H9 (cell line): ENCODE data around the gene ZFPM1. TPM values are rescaled to one million over a fixed set of nuclear protein-coding genes. Genes with fewer than 3 reads are reported as not detected.

Experiments
- DNase-seq: peaks from one replicate; pipeline ENCODE4 v3.0.0-alpha.2; 2017
- H2AFZ ChIP-seq: one replicate; pipeline ENCODE4 v1.6.1; 2013; ENCODE audit warnings: mild to moderate bottlenecking, low read length, control low read depth, moderate library complexity
- H2AK5ac ChIP-seq: 2 replicates; pipeline ENCODE4 v1.6.1; 2013; ENCODE audit warnings: low read length, control low read depth, mixed read lengths; ENCODE audit not compliant: insufficient read length
- H2BK120ac ChIP-seq: one replicate; pipeline ENCODE4 v1.6.1; 2013; ENCODE audit warnings: low read depth, mild to moderate bottlenecking, low read length, control low read depth, inconsistent platforms; ENCODE audit not compliant: poor library complexity, severe bottlenecking
- H2BK12ac ChIP-seq: 2 replicates; pipeline ENCODE4 v1.6.1; 2013; ENCODE audit warnings: low read length, control low read depth, mixed read lengths, low read depth; ENCODE audit not compliant: insufficient read length
- H2BK15ac ChIP-seq: 2 replicates; pipeline ENCODE4 v1.6.1; 2013; ENCODE audit warnings: low read depth, low read length, control low read depth
- H2BK20ac ChIP-seq: one replicate; pipeline ENCODE4 v1.6.1; 2013; ENCODE audit warnings: low read depth, mild to moderate bottlenecking, low read length, control low read depth, inconsistent platforms; ENCODE audit not compliant: poor library complexity, severe bottlenecking
- H2BK5ac ChIP-seq: 2 replicates; pipeline ENCODE4 v1.6.1; 2013; ENCODE audit warnings: low read length, control low read depth, mixed read lengths; ENCODE audit not compliant: insufficient read length
- H3K14ac ChIP-seq: 2 replicates; pipeline ENCODE4 v1.6.1; 2013; ENCODE audit warnings: low read length, control low read depth; ENCODE audit not compliant: insufficient read depth
- H3K18ac ChIP-seq: 2 replicates; pipeline ENCODE4 v1.6.1; 2013; ENCODE audit warnings: low read depth, mild to moderate bottlenecking, mixed read lengths, low read length, control low read depth; ENCODE audit not compliant: insufficient read length
- H3K23ac ChIP-seq: 2 replicates; pipeline ENCODE4 v1.6.1; 2013; ENCODE audit warnings: low read length, control low read depth, mixed read lengths, low read depth; ENCODE audit not compliant: insufficient read length
- H3K23me2 ChIP-seq: 2 replicates; pipeline ENCODE4 v1.6.1; 2013; ENCODE audit warnings: low read depth, mild to moderate bottlenecking, mixed read lengths, low read length, control low read depth; ENCODE audit not compliant: insufficient read length, poor library complexity, severe bottlenecking
- H3K27ac ChIP-seq: 2 replicates; pipeline ENCODE4 v1.5.1; 2013; ENCODE audit warnings: low read length, control low read depth, mixed read lengths, low read depth; ENCODE audit not compliant: insufficient read length
- H3K27me3 ChIP-seq: 2 replicates; pipeline ENCODE4 v1.6.1; 2013; ENCODE audit warnings: low read length, control low read depth, inconsistent platforms; ENCODE audit not compliant: insufficient read depth
- H3K4ac ChIP-seq: 2 replicates; pipeline ENCODE4 v1.6.1; 2013; ENCODE audit warnings: low read depth, mild to moderate bottlenecking, control low read depth, inconsistent platforms, low read length, moderate library complexity
- H3K4me1 ChIP-seq: 2 replicates; pipeline ENCODE4 v1.6.1; 2013; ENCODE audit warnings: low read length, control low read depth, inconsistent platforms; ENCODE audit not compliant: insufficient read depth
- H3K4me2 ChIP-seq: 2 replicates; pipeline ENCODE4 v1.6.1; 2013; ENCODE audit warnings: low read length, control low read depth, mixed read lengths; ENCODE audit not compliant: insufficient read length, insufficient read depth
- H3K56ac ChIP-seq: 2 replicates; pipeline ENCODE4 v1.6.1; 2013; ENCODE audit warnings: low read depth, mild to moderate bottlenecking, mixed read lengths, low read length, control low read depth; ENCODE audit not compliant: insufficient read length
- H3K79me1 ChIP-seq: 2 replicates; pipeline ENCODE4 v1.6.1; 2013; ENCODE audit warnings: low read depth, mild to moderate bottlenecking, moderate library complexity, low read length, control low read depth, inconsistent platforms; ENCODE audit not compliant: insufficient read depth, poor library complexity, severe bottlenecking
- H3K79me2 ChIP-seq: 2 replicates; pipeline ENCODE4 v1.6.1; 2013; ENCODE audit warnings: low read length, control low read depth, inconsistent platforms; ENCODE audit not compliant: insufficient read depth
- H3K9ac ChIP-seq: 2 replicates; pipeline ENCODE4 v1.6.1; 2013; ENCODE audit warnings: low read length, control low read depth, mixed read lengths; ENCODE audit not compliant: insufficient read length; ENCODE audit errors: extremely low read depth
- H3K9me3 ChIP-seq: one replicate; pipeline ENCODE4 v1.6.1; 2013; ENCODE audit warnings: low read depth, low read length, inconsistent platforms; ENCODE audit not compliant: control insufficient read depth
- H3T11ph ChIP-seq: one replicate; pipeline ENCODE4 v1.6.1; 2013; ENCODE audit warnings: mild to moderate bottlenecking, low read length, control low read depth, inconsistent platforms
- H4K20me1 ChIP-seq: one replicate; pipeline ENCODE4 v1.6.1; 2013; ENCODE audit not compliant: control insufficient read depth, insufficient read length, insufficient read depth
- H4K5ac ChIP-seq: 2 replicates; pipeline ENCODE4 v1.6.1; 2013; ENCODE audit warnings: low read depth, mild to moderate bottlenecking, mixed read lengths, low read length, control low read depth; ENCODE audit not compliant: insufficient read length
- H4K8ac ChIP-seq: replicated peaks from 2 replicates; pipeline ENCODE4 v1.6.1; 2013; ENCODE audit warnings: low read length, control low read depth, mixed read lengths, low read depth; ENCODE audit not compliant: insufficient read length
- H4K91ac ChIP-seq: 2 replicates; pipeline ENCODE4 v1.6.1; 2013; ENCODE audit warnings: low read depth, mild to moderate bottlenecking, moderate library complexity, mixed read lengths, low read length, control low read depth; ENCODE audit not compliant: insufficient read length
- H3K27ac Mint-ChIP-seq, 3 experiments: 2 replicates in 2 of 3; 3 replicates in 1 of 3; pipeline ENCODE4 v1.8.0; 2020 to 2021; ENCODE audit warnings: mixed read lengths in 3 of 3, mild to moderate bottlenecking in 1 of 3, moderate library complexity in 1 of 3
- H3K27me3 Mint-ChIP-seq: 2 replicates; pipeline ENCODE4 v1.8.0; 2021; ENCODE audit warnings: low read depth, mild to moderate bottlenecking, moderate library complexity, mixed read lengths
- H3K36me3 Mint-ChIP-seq, 3 experiments: 2 replicates in 2 of 3; 3 replicates in 1 of 3; pipeline ENCODE4 v1.8.0; 2020 to 2021; ENCODE audit warnings: low read depth in 3 of 3, mixed read lengths in 3 of 3; ENCODE audit not compliant: insufficient read depth in 1 of 3
- H3K4me1 Mint-ChIP-seq, 2 experiments: 2 replicates each; pipeline ENCODE4 v1.8.0; 2020; ENCODE audit warnings: mixed read lengths in 2 of 2
- H3K4me3 Mint-ChIP-seq, 2 experiments: 2 replicates in 1 of 2; 3 replicates in 1 of 2; pipeline ENCODE4 v1.8.0; 2020 to 2021; ENCODE audit warnings: mild to moderate bottlenecking in 2 of 2, mixed read lengths in 2 of 2, moderate library complexity in 1 of 2
- H3K9me3 Mint-ChIP-seq, 2 experiments: 2 replicates in 1 of 2; 3 replicates in 1 of 2; pipeline ENCODE4 v1.8.0; 2020; ENCODE audit warnings: mild to moderate bottlenecking in 2 of 2, mixed read lengths in 2 of 2, moderate library complexity in 1 of 2
- WGBS: extraction: QIAGEN DNeasy Blood & Tissue Kit; methylation state at CpG from one replicate; pipeline ENCODE4 v1.1.7; 2013; ENCODE audit warnings: missing lambda C conversion rate, low lambda C conversion rate, mixed read lengths; ENCODE audit not compliant: insufficient read length; ENCODE audit errors: extremely low coverage; 5-methylcytosine and 5-hydroxymethylcytosine counted together
- total RNA-seq: library from RNA; stranded (reverse); gene quantifications from 2 replicates; pipeline ENCODE4 v1.2.1, GENCODE V29; 2021
- TF ChIP-seq, protein P1 (sequence below): fragments of 200-600 bp; sonication (generic); conservative IDR thresholded peaks from 3 replicates; pipeline ENCODE4 v1.8.0; 2021; ENCODE audit warnings: antibody characterized with exemption, mild to moderate bottlenecking

Gene ZFPM1
- total RNA-seq, 1 experiment from 2014 or later: 3.6 TPM

DNA sequence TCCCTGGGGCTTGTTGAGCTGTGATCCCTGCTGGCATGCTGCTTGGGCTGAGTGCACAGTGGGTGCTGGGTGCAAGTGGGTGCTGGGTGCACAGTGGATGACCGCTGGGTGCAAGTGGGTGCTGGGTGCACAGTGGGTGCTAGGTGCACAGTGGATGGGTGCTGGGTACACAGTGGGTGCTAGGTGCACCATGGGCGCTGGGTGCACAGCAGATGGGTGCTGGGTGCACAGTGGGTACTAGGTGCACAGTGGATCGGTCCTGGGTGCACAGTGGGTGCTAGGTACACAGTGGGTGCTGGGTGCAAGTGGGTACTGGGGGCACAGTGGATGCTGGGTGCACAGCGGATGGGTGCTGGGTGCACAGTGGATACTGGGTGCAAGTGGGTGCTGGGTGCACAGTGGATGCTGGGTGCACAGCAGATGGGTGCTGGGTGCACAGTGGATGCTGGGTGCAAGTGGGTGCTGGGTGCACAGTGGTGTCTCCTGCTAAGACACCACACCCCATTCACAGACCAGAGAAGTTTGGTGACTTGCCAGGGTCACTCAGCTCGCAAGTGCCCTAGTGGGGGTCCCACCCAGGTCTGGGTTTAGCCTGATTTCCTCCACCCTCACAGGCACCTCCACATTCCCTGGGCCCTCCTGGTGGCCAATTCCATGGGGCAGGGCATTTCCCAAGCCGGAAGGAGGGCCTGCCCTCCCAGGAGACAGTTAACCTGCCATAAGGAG lies 33.5 kb downstream of the ZFPM1 start:
- Mint-ChIP-seq H3K4me3 (no peak overlapping the region; a peak in 1 of 5 replicates), H3K9me3 (no peaks in the 10 kb centered on the region), H3K27me3 (no peaks in the 10 kb centered on the region), H3K4me1 (peaks cover 2 to 16% of the 10 kb centered on the region in 2 experiments; a peak in 2 of 4 replicates), H3K36me3 (no peaks in the 10 kb centered on the region), H3K27ac (no peak overlapping the region)
- no CpG with 5 or more reads among the region's 6 CpGs for WGBS
- H3K14ac ChIP-seq: no peak overlapping the region
- no peaks in the 10 kb centered on the region for H4K20me1 ChIP-seq
- H3K9me3 ChIP-seq: no peaks in the 10 kb centered on the region
- TF ChIP-seq, protein P1, sequence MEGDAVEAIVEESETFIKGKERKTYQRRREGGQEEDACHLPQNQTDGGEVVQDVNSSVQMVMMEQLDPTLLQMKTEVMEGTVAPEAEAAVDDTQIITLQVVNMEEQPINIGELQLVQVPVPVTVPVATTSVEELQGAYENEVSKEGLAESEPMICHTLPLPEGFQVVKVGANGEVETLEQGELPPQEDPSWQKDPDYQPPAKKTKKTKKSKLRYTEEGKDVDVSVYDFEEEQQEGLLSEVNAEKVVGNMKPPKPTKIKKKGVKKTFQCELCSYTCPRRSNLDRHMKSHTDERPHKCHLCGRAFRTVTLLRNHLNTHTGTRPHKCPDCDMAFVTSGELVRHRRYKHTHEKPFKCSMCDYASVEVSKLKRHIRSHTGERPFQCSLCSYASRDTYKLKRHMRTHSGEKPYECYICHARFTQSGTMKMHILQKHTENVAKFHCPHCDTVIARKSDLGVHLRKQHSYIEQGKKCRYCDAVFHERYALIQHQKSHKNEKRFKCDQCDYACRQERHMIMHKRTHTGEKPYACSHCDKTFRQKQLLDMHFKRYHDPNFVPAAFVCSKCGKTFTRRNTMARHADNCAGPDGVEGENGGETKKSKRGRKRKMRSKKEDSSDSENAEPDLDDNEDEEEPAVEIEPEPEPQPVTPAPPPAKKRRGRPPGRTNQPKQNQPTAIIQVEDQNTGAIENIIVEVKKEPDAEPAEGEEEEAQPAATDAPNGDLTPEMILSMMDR: no peak
- no peaks in the 10 kb centered on the region for H3K79me1 ChIP-seq
- no peak overlapping the region for H2BK12ac ChIP-seq
- H3K18ac ChIP-seq: no peak overlapping the region
- no peak overlapping the region for H4K91ac ChIP-seq
- H3K27me3 ChIP-seq: no peaks in the 10 kb centered on the region
- no peak overlapping the region for H2BK20ac ChIP-seq
- H2AFZ ChIP-seq: no peak overlapping the region
- no peak for DNase-seq
- H3K4ac ChIP-seq: no peak overlapping the region
- no peaks in the 10 kb centered on the region for H3K4me1 ChIP-seq
- no peak overlapping the region for H3K4me2 ChIP-seq
- H3K23me2 ChIP-seq: no peaks in the 10 kb centered on the region
- no peak overlapping the region for H4K5ac ChIP-seq
- no peak overlapping the region for H3T11ph ChIP-seq
- no peak overlapping the region for H3K23ac ChIP-seq
- H3K79me2 ChIP-seq: no peaks in the 10 kb centered on the region
- H2AK5ac ChIP-seq: no peak overlapping the region
- H2BK15ac ChIP-seq: no peak overlapping the region
- no peak overlapping the region for H3K27ac ChIP-seq
- no peak overlapping the region for H3K9ac ChIP-seq
- no peak overlapping the region for H3K56ac ChIP-seq
- H2BK5ac ChIP-seq: no peak overlapping the region
- no peak overlapping the region for H4K8ac ChIP-seq
- no peak overlapping the region for H2BK120ac ChIP-seq
